HepG2 (cell line): ENCODE data around the gene FIGNL1. TPM values are rescaled to one million over a fixed set of nuclear protein-coding genes. Genes with fewer than 3 reads are reported as not detected.

ENCODE experiments used
- ATAC-seq: fragments of 200-7000 bp; cut with Tn5 transposase; 3 replicates; pipeline ENCODE4 v1.9.1; 2020; ENCODE audit warnings: mild to moderate bottlenecking, moderate library complexity
- BruUV-seq: library from RNA; stranded (reverse); fragments of 400-500 nt; replicated peaks from 2 replicates; lab custom pipeline; 2021; lab: Mats Ljungman, UMichigan
- CTCF ChIA-PET: fragments of 300-600 bp; formaldehyde crosslinking; extraction: SDS; loops from one replicate; lab custom pipeline; 2021; ENCODE audit warnings: low total read pairs, inconsistent platforms, low intra/inter-chr PET ratio; lab: Yijun Ruan, JAX
- POLR2A ChIA-PET: fragments of 350-600 bp; sonication (Branson Sonifier 250); formaldehyde crosslinking; loops from one replicate; lab custom pipeline; 2020; ENCODE audit warnings: antibody characterized with exemption, inconsistent platforms; lab: Yijun Ruan, JAX
- DNase-seq: peaks from one replicate; pipeline ENCODE4 v3.0.0-alpha.2; 2015; ENCODE audit warnings: low spot score
- FAIRE-seq: peaks from 3 replicates; lab custom pipeline; 2011; peaks lifted over from hg19 to GRCh38; lab: Jason Lieb, UNC
- H2AFZ ChIP-seq: one replicate; pipeline ENCODE4 v1.6.1; 2011; ENCODE audit warnings: low read length, inconsistent platforms
- H3K27ac ChIP-seq: fragments of 300-600 bp; 3 replicates; pipeline ENCODE4 v1.8.0; 2011; ENCODE audit warnings: mixed run types, mild to moderate bottlenecking, mixed read lengths, low read length, inconsistent platforms; ENCODE audit not compliant: insufficient read depth; ENCODE audit errors: extremely low read length
- H3K27me3 ChIP-seq, 2 experiments: fragments of 200-600 bp in 1 of 2; 2 replicates in 1 of 2; 3 replicates in 1 of 2; pipeline versions ENCODE4 v1.6.0 to v1.8.0; 2011; ENCODE audit warnings: low read length in 2 of 2, mild to moderate bottlenecking in 2 of 2, moderate library complexity in 2 of 2, inconsistent platforms in 1 of 2; ENCODE audit not compliant: insufficient read depth in 2 of 2, control insufficient read depth in 1 of 2
- H3K36me3 ChIP-seq, 2 experiments: fragments of 200-600 bp in 1 of 2; replicated peaks in 1 of 2; 2 replicates in 1 of 2; 3 replicates in 1 of 2; pipeline versions ENCODE4 v1.5.1 to v1.8.0; 2011; ENCODE audit warnings: low read length in 2 of 2, inconsistent platforms in 1 of 2; ENCODE audit not compliant: insufficient read depth in 2 of 2, control insufficient read depth in 1 of 2
- H3K4me1 ChIP-seq: 2 replicates; pipeline ENCODE4 v1.5.1; 2012; ENCODE audit warnings: low read length, inconsistent platforms; ENCODE audit not compliant: insufficient read depth
- H3K4me2 ChIP-seq: 2 replicates; pipeline ENCODE4 v1.6.0; 2011; ENCODE audit warnings: low read depth, low read length, inconsistent platforms
- H3K4me3 ChIP-seq, 3 experiments: fragments of 200-600 bp in 1 of 3; sonication (generic), shearing (Covaris generic) in 1 of 3; replicated peaks in 1 of 3; 2 replicates each; pipeline ENCODE4 v1.5.1; 2011 to 2016; ENCODE audit warnings: low read length in 3 of 3, inconsistent platforms in 2 of 3, low read depth in 2 of 3, mild to moderate bottlenecking in 2 of 3, control low read depth in 1 of 3, mixed read lengths in 1 of 3; ENCODE audit not compliant: insufficient read depth in 1 of 3
- H3K79me2 ChIP-seq: one replicate; pipeline ENCODE4 v1.6.1; 2011; ENCODE audit warnings: low read length, inconsistent platforms; ENCODE audit not compliant: insufficient read depth
- H3K9ac ChIP-seq: 2 replicates; pipeline ENCODE4 v1.6.0; 2011; ENCODE audit warnings: mild to moderate bottlenecking, low read depth, low read length, inconsistent platforms; ENCODE audit not compliant: insufficient read depth
- H3K9me3 ChIP-seq: 2 replicates; pipeline ENCODE4 v1.5.1; 2012; ENCODE audit warnings: mild to moderate bottlenecking, low read length
- H4K20me1 ChIP-seq: 2 replicates; pipeline ENCODE4 v1.6.0; 2011; ENCODE audit warnings: inconsistent platforms, mild to moderate bottlenecking, low read length, moderate library complexity; ENCODE audit not compliant: insufficient read depth
- ETS1 ChIP-seq: sonication (generic); formaldehyde crosslinking; IDR thresholded peaks from 2 replicates; pipeline ENCODE4 v1.4.0; 2020; ENCODE audit warnings: missing genetic modification reagents
- FOXM1 ChIP-seq: sonication (generic); formaldehyde crosslinking; IDR thresholded peaks from 2 replicates; pipeline ENCODE4 v1.5.0; 2020; ENCODE audit warnings: missing genetic modification reagents
- HOXA9 ChIP-seq: sonication (generic); formaldehyde crosslinking; IDR thresholded peaks from 2 replicates; pipeline ENCODE4 v1.8.1; 2022; ENCODE audit warnings: missing genetic modification reagents, mild to moderate bottlenecking, moderate library complexity, borderline replicate concordance
- MAX ChIP-seq: IDR thresholded peaks from 2 replicates; pipeline ENCODE4 v1.6.1; 2012; ENCODE audit warnings: inconsistent platforms
- MLXIP ChIP-seq: sonication (generic); formaldehyde crosslinking; IDR thresholded peaks from 2 replicates; pipeline ENCODE4 v1.9.0; 2021; ENCODE audit warnings: missing genetic modification reagents, borderline replicate concordance
- MXD3 ChIP-seq: IDR thresholded peaks from 2 replicates; pipeline ENCODE4 v1.6.1; 2016; ENCODE audit warnings: mild to moderate bottlenecking, missing biosample characterization, missing genetic modification reagents
- NKX3-1 ChIP-seq: sonication (generic); formaldehyde crosslinking; IDR thresholded peaks from 2 replicates; pipeline ENCODE4 v1.5.0; 2020; ENCODE audit warnings: missing genetic modification reagents
- PHB2 ChIP-seq: fragments of 450-650 bp; IDR thresholded peaks from 2 replicates; pipeline ENCODE4 v1.6.1; 2018; ENCODE audit not compliant: partially characterized antibody
- POLR2AphosphoS2 ChIP-seq: IDR thresholded peaks from 2 replicates; pipeline ENCODE4 v1.6.1; 2011; ENCODE audit warnings: low read depth, low read length, improper control_type of control experiment
- RXRA ChIP-seq: sonication (generic); formaldehyde crosslinking; IDR thresholded peaks from 2 replicates; pipeline ENCODE4 v1.5.1; 2020; ENCODE audit warnings: missing genetic modification reagents
- SMARCC2 ChIP-seq: fragments of 450-650 bp; IDR thresholded peaks from 2 replicates; pipeline ENCODE4 v1.6.1; 2017; ENCODE audit warnings: antibody characterized with exemption, mild to moderate bottlenecking
- TAF1 ChIP-seq: sonication (generic); formaldehyde crosslinking; IDR thresholded peaks from 2 replicates; pipeline ENCODE4 v1.4.0; 2020; ENCODE audit warnings: missing genetic modification reagents
- YEATS2 ChIP-seq: sonication (generic); formaldehyde crosslinking; IDR thresholded peaks from 2 replicates; pipeline ENCODE4 v1.4.0; 2020; ENCODE audit warnings: missing genetic modification reagents, borderline replicate concordance
- ZC3H13 ChIP-seq: sonication (generic); formaldehyde crosslinking; IDR thresholded peaks from 2 replicates; pipeline ENCODE4 v1.8.1; 2023; ENCODE audit warnings: mild to moderate bottlenecking, missing genetic modification reagents, moderate library complexity
- ZFP36L2 ChIP-seq: sonication (generic); formaldehyde crosslinking; IDR thresholded peaks from 2 replicates; pipeline ENCODE4 v1.4.0; 2020; ENCODE audit warnings: missing genetic modification reagents
- ZNF576 ChIP-seq: sonication (generic); formaldehyde crosslinking; IDR thresholded peaks from 2 replicates; pipeline ENCODE4 v1.4.0; 2020; ENCODE audit warnings: mild to moderate bottlenecking, missing genetic modification reagents
- ZNF816 ChIP-seq: sonication (generic); formaldehyde crosslinking; IDR thresholded peaks from 2 replicates; pipeline ENCODE4 v1.8.0; 2022; ENCODE audit warnings: missing genetic modification reagents, mild to moderate bottlenecking, borderline replicate concordance
- ZNF883 ChIP-seq: sonication (generic); formaldehyde crosslinking; IDR thresholded peaks from 2 replicates; pipeline ENCODE4 v1.5.1; 2020; ENCODE audit warnings: mild to moderate bottlenecking, missing genetic modification reagents; ENCODE audit errors: not compliant biosample characterization
- WGBS: methylation state at CpG from one replicate; pipeline ENCODE4 v1.1.6; 2017; ENCODE audit warnings: low lambda C conversion rate; 5-methylcytosine and 5-hydroxymethylcytosine counted together
- in situ Hi-C: cut with HindIII; loops from 2 replicates; pipeline ENCODE4 v1.10.0; 2017; ENCODE audit warnings: low pct_unique_long_range_greater_than_20kb; ENCODE audit not compliant: extremely low pct_ligation_motif_present
- intact Hi-C: fragments of 100-400 bp; cut with micrococcal nuclease; formaldehyde crosslinking; loops from one replicate; pipeline ENCODE4 v1.10.0; 2022; ENCODE audit not compliant: unreplicated experiment
- polyA plus RNA-seq, 8 experiments: library from polyadenylated mRNA; depleted of rRNA in 3 of 8; stranded (reverse) in 7 of 8; unstranded in 1 of 8; fragments of >200 nt; fragmentation: Illumina TruSeq in 4 of 8; extraction: Trizol in 4 of 8; gene quantifications; 2 replicates each; pipeline versions ENCODE4 v1.2.1 to v1.2.3, GENCODE V29; 2011 to 2016; ENCODE audit warnings: low read depth in 4 of 8, missing spikeins in 1 of 8, mixed read lengths in 1 of 8; ENCODE audit not compliant: insufficient read depth in 1 of 8
- total RNA-seq, 5 experiments: library from RNA; depleted of rRNA; stranded (reverse); fragments of >200 nt; fragmentation: Illumina TruSeq; extraction: Trizol; gene quantifications; 2 replicates each; pipeline ENCODE4 v1.2.3, GENCODE V29; 2016; ENCODE audit warnings: low read depth in 1 of 5

FIGNL1 gene
- total and polyA plus RNA-seq, 2 of the 13 experiments (the other 11 are each of a cell fraction or from before 2014, with no cell fraction given), result 4.0 to 20.9 TPM

- H3K4me1 ChIP-seq, result no peaks in the 10 kb centered on the region
- H3K27ac ChIP-seq, result no peak overlapping the region
- H3K79me2 ChIP-seq, result no peaks in the 10 kb centered on the region
- no TSS peak for BruUV-seq
- in situ Hi-C loops, result no loop called here
- no peak for TF ChIP-seq ZNF576 (CRISPR knock-in tag)
- no peak for TF ChIP-seq FOXM1
- no peak for TF ChIP-seq ZC3H13 (CRISPR knock-in tag)
- TF ChIP-seq POLR2AphosphoS2, result no peak
- no peak for TF ChIP-seq YEATS2 (CRISPR knock-in tag)
- no peak for TF ChIP-seq TAF1 (CRISPR knock-in tag)
- TF ChIP-seq ETS1, result no peak
- TF ChIP-seq ZNF883 (CRISPR knock-in tag), result no peak
- TF ChIP-seq HOXA9 (CRISPR knock-in tag), result no peak
- no peak for TF ChIP-seq MXD3 (CRISPR knock-in tag)
- TF ChIP-seq ZFP36L2 (CRISPR knock-in tag), result no peak
- no peak for TF ChIP-seq RXRA (CRISPR knock-in tag)
- TF ChIP-seq NKX3-1 (CRISPR knock-in tag), result no peak
- TF ChIP-seq PHB2, result no peak
- no peak for TF ChIP-seq MLXIP (CRISPR knock-in tag)
- TF ChIP-seq SMARCC2, result no peak
- no peak for TF ChIP-seq ZNF816
- no peak for TF ChIP-seq MAX
- TF ChIP-seq, all 625 proteins: peak for 0
- DNase-seq (no peak), ATAC-seq (no peak), FAIRE-seq (no peak)
- Histone ChIP-seq H3K36me3 (peaks cover 7 to 17% of the 10 kb centered on the region in 2 experiments; a peak in 3 of 5 replicates), H2AFZ (no peak overlapping the region), H4K20me1 (no peaks in the 10 kb centered on the region), H3K4me3 (no peak overlapping the region), H3K27me3 (no peaks in the 10 kb centered on the region), H3K9ac (no peak overlapping the region), H3K4me2 (no peak overlapping the region), H3K9me3 (no peaks in the 10 kb centered on the region)
- CTCF ChIA-PET, result no interaction called here
- intact Hi-C loops, result no loop called here
- WGBS, result 90% methylated on average over 8 of the region's 8 CpGs
- POLR2A ChIA-PET, result no interaction called here
Measured at GRCh38 chr7:50497068-50497642, 47.0 kb upstream of the FIGNL1 start.
